Measurements from ENCODE around the gene SNAP91. TPM values are rescaled to one million over a fixed set of nuclear protein-coding genes. Genes with fewer than 3 reads are reported as not detected.

Gene SNAP91
- total and polyA plus RNA-seq, 12 donors: 0.19 to 19.5 (median 4.9) TPM

DNA sequence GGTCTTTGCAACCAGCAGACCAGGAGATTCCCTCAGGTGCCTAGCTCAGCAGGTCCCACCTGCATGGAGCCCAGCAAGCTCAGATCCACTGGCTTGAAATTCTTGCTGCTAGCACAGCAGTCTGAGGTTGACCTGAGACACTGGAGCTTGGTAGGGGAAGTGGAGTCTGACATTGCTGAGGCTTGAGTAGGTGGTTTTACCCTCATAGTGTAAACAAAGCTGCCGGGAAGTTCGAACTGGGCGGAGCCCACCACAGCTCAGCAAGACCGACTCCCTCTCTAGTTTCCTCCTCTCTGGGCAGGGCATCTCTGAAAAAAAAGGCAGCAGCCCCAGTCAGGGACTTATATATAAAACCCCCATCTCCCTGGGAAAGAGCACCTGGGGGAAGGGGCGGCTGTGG is 162.3 kb downstream of the SNAP91 start:
- Histone ChIP-seq H3K36me3 (no peaks in the 10 kb centered on the region), H3K4me1 (no peaks in the 10 kb centered on the region), H3K9me3 (peaks cover 0 to 15% (median 0%) of the 10 kb centered on the region in 11 donors), H3K27ac (no peak overlapping the region), H3K27me3 (no peaks in the 10 kb centered on the region), H3K4me3 (no peak overlapping the region)
- ATAC-seq: no peak
- TF ChIP-seq, protein P1, sequence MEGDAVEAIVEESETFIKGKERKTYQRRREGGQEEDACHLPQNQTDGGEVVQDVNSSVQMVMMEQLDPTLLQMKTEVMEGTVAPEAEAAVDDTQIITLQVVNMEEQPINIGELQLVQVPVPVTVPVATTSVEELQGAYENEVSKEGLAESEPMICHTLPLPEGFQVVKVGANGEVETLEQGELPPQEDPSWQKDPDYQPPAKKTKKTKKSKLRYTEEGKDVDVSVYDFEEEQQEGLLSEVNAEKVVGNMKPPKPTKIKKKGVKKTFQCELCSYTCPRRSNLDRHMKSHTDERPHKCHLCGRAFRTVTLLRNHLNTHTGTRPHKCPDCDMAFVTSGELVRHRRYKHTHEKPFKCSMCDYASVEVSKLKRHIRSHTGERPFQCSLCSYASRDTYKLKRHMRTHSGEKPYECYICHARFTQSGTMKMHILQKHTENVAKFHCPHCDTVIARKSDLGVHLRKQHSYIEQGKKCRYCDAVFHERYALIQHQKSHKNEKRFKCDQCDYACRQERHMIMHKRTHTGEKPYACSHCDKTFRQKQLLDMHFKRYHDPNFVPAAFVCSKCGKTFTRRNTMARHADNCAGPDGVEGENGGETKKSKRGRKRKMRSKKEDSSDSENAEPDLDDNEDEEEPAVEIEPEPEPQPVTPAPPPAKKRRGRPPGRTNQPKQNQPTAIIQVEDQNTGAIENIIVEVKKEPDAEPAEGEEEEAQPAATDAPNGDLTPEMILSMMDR (IDR thresholded peaks at IDR 0.05): no peak
- intact Hi-C loops (cut with DNase I): no loop called here
- WGBS, 2 donors: 51 to 55% methylated on average over 5 of the region's 5 CpGs
- DNase-seq: no peak

DNA sequence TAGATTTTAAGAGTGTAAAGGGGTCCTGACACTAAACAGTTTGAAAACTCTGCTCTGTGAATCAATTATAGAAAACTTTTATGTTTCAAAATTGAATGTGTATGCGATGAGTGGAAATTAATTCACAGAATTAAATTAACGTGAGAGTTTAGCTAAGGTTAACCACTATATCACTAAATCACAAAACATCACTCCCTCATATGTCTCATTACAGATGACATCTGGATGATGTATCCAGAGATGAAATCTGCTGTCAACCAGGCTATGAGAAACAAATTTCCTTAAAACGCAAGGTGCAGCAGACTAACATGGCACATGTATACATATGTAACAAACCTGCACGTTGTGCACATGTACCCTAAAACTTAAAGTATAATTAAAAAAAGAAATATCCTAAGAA is 169.2 kb downstream of the SNAP91 start:
- 75 to 80% methylated on average over 4 of the region's 4 CpGs for WGBS, 2 donors

DNA sequence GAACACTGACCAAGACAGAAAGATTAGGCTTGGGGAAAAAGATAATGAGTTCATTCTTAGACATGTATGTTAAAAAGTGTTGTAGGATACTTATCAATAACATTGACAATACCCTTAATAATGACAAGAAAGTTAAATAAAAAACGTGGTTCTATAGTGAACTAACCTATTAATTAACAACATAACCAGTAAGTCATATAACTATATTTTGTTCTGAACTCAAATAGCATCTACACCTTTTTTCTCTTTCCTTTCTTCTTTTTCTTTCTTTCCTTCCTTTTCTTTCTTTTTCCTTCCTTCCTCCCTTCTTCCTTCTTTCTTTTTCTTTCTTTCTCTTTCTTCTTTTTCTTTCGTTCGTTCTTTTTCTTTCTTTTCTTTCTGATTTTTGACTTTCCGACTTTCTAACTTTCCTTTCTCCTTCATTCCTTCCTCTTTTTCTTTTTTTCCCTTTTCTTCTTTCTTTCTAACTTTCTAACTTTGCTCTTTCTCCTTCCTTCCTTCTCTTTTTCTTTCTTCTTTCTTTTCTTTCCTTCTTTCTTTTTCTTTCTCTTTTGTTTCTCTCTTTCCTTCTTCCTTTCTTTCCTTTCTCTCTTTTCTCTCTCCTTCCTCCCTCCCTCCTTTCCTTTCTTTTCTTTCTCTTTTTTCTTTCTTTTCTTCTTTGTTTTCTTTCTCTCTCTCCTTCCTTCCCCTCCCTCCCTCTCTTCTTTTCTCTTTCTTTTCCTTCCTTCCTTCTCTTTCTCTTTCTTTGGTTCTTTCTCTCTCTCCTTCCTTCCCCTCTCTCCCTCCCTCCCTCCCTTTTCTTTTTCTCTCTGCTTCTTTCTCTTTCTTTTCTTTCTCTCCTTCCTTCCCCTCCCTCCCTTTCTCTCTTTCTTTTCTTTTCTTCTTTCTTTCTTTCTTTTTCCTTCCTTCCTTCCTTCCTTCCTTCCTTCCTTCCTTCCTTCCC is 172.0 kb downstream of the SNAP91 start:
- no peaks in the 10 kb centered on the region for H3K27me3 ChIP-seq
- TF ChIP-seq, protein P1 (IDR thresholded peaks at IDR 0.05): no peak
- intact Hi-C loops (cut with DNase I): no loop called here
- no peak overlapping the region for H3K4me3 ChIP-seq
- ATAC-seq (no peak), DNase-seq (no peak)
- no peak overlapping the region for H3K27ac ChIP-seq
- no peaks in the 10 kb centered on the region for H3K36me3 ChIP-seq
- WGBS, 2 donors: 73 to 75% methylated on average over 4 of the region's 4 CpGs
- peaks cover 0 to 9% (median 0%) of the 10 kb centered on the region in 11 donors for H3K9me3 ChIP-seq
- H3K4me1 ChIP-seq: no peaks in the 10 kb centered on the region

More for the DNA sequence above, 169.2 kb downstream of the SNAP91 start:
- no peak overlapping the region for H3K4me3 ChIP-seq
- DNase-seq (no peak), ATAC-seq (no peak)
- H3K36me3 ChIP-seq: no peaks in the 10 kb centered on the region
- no peaks in the 10 kb centered on the region for H3K4me1 ChIP-seq
- no peak overlapping the region for H3K27ac ChIP-seq
- H3K27me3 ChIP-seq: no peaks in the 10 kb centered on the region
- intact Hi-C loops (cut with DNase I): no loop called here
- TF ChIP-seq, protein P1 (IDR thresholded peaks at IDR 0.05): no peak
- H3K9me3 ChIP-seq: peaks cover 0 to 8% (median 0%) of the 10 kb centered on the region in 11 donors

DNA sequence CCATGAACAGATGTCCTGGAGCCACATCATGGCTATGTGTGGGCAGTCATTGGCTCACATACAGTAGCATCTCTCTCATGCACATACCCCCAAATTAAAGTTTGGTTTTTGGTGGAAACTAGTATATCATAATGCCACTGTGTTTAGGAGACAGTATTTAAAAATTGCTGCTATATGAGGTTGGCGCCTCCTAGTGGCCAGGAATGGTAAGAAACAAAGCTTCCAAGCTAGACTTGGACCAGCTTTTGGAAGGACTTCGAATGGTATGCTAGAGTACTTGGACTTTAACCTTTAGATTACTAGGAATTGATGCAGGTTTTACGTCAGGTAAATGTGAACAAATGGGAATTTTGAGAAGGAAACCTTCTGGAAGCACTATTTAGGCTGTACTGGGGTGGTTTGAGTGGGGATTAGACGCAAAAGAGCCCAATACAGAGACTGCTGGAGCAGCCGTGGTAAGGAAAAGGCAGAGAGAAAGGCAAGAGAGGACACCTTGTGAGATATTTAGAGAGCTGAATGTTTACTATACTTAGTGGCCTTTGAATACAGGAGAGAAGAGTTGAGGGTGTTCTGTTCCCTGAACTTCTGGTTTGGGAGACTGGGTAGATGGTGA is 172.8 kb downstream of the SNAP91 start:
- no peak for DNase-seq
- no peak overlapping the region for H3K27ac ChIP-seq
- no peak for ATAC-seq
- peaks cover 0 to 9% (median 0%) of the 10 kb centered on the region in 11 donors for H3K9me3 ChIP-seq
- H3K4me3 ChIP-seq: no peak overlapping the region
- WGBS, 2 donors: 43 to 46% methylated on average over 5 of the region's 5 CpGs
- no peaks in the 10 kb centered on the region for H3K36me3 ChIP-seq
- TF ChIP-seq, protein P1 (IDR thresholded peaks at IDR 0.05): peak; percentile 33 to 74 (median 47)
- H3K27me3 ChIP-seq: no peaks in the 10 kb centered on the region
- H3K4me1 ChIP-seq: no peaks in the 10 kb centered on the region
- intact Hi-C loops (cut with DNase I): no loop called here
